ENCODE data around the gene CRYGN.

- TF ChIP-seq CTCF (IDR thresholded peaks at IDR 0.05) (no peak), EP300 (IDR thresholded peaks at IDR 0.05) (no peak), POLR2A (IDR thresholded peaks at IDR 0.05) (no peak)
Observed at GRCh38 chr7:151389096-151389767, 50.7 kb downstream of the CRYGN start.
